ENCODE results near the gene SPP2. TPM values are rescaled to one million over a fixed set of nuclear protein-coding genes. Genes with fewer than 3 reads are reported as not detected.

The SPP2 gene
- total and polyA plus RNA-seq, 2 of the 8 experiments (the other 6 are each of a cell fraction or from before 2014, with no cell fraction given): not detected

GRCh38 chr2:234024304-234024703 is 26.2 kb upstream of the SPP2 start:
- peaks cover 6 to 15% of the 10 kb centered on the region in 2 experiments; a peak in 2 of 4 replicates for H3K9me3 ChIP-seq (ENCODE audit: insufficient read depth in 2 of 2, low read depth in 1 of 2, low read length in 1 of 2)
- FAIRE-seq (no peak), DNase-seq (ENCODE audit: low read depth in 1 of 2, low spot score in 2 of 2) (no peak)
- no peak overlapping the region for H2BK120ac ChIP-seq (replicated peaks; ENCODE audit: low read depth, low read length)
- H3K4me3 ChIP-seq (ENCODE audit: extremely low read depth in 1 of 4, insufficient read depth in 2 of 4, low read depth in 3 of 4, low read length in 4 of 4): no peak overlapping the region
- no peaks in the 10 kb centered on the region for H3K27me3 ChIP-seq (replicated peaks in 1 of 4; ENCODE audit: control insufficient read depth in 3 of 4, extremely low read depth in 1 of 4, insufficient read depth in 3 of 4, low read length in 3 of 4)
- CTCF ChIA-PET (ENCODE audit: partially characterized antibody): interaction anchor here (0.9 kb wide), 1 partner anchor 13 kb away, joined by 4 read pairs; no protein-coding TSS in a partner anchor
- H3K56ac ChIP-seq (replicated peaks; ENCODE audit: insufficient read length, low read depth, low read length): no peak overlapping the region
- no peak overlapping the region for H2BK12ac ChIP-seq (ENCODE audit: low read depth, low read length)
- no peaks in the 10 kb centered on the region for H3K23me2 ChIP-seq (ENCODE audit: low read depth, low read length)
- whole genome bisulfite sequencing, 2 experiments (ENCODE audit: extremely low coverage in 1 of 2, insufficient coverage in 1 of 2, insufficient read length in 1 of 2, insufficient replicate concordance in 2 of 2, low coverage in 1 of 2, low lambda C conversion rate in 2 of 2, missing lambda C conversion rate in 1 of 2): 97% methylated on average over 12 of the region's 29 CpGs; no CpG with 5 or more reads in 1 of the 2 experiments
- no peak overlapping the region for H3K14ac ChIP-seq (ENCODE audit: insufficient read length)
- POLR2A ChIA-PET (ENCODE audit: partially characterized antibody): no interaction called here
- no peak overlapping the region for H2AFZ ChIP-seq (ENCODE audit: low read length)
- no peak overlapping the region for H2BK20ac ChIP-seq (ENCODE audit: low read length)
- no peak overlapping the region for H4K91ac ChIP-seq (replicated peaks; ENCODE audit: insufficient read length, low read length)
- no peak overlapping the region for H3K27ac ChIP-seq (ENCODE audit: low read depth, low read length)
- H3K36me3 ChIP-seq (ENCODE audit: control insufficient read depth in 2 of 4, insufficient read depth in 4 of 4, low read length in 3 of 4): no peaks in the 10 kb centered on the region
- H3K9ac ChIP-seq (replicated peaks in 1 of 4; ENCODE audit: extremely low read depth in 1 of 4, low read depth in 3 of 4, low read length in 3 of 4): no peak overlapping the region
- H3K23ac ChIP-seq (ENCODE audit: insufficient read length): no peak overlapping the region
- no peak overlapping the region for H2BK5ac ChIP-seq (ENCODE audit: low read depth, low read length)
- no peak overlapping the region for H3K4me2 ChIP-seq (ENCODE audit: insufficient read depth in 1 of 2, low read depth in 2 of 2, low read length in 2 of 2)
- H3K79me2 ChIP-seq (ENCODE audit: control insufficient read depth in 1 of 2, insufficient read depth in 2 of 2, low read length in 2 of 2): no peaks in the 10 kb centered on the region
- H3K4me1 ChIP-seq (replicated peaks in 1 of 4; ENCODE audit: control insufficient read depth in 3 of 4, insufficient read depth in 4 of 4, low read length in 3 of 4): no peaks in the 10 kb centered on the region
- H2AK5ac ChIP-seq (ENCODE audit: low read depth, low read length): no peak overlapping the region
- H3K4ac ChIP-seq (replicated peaks; ENCODE audit: insufficient read length, low read depth, low read length): no peak overlapping the region
- H3K18ac ChIP-seq (ENCODE audit: extremely low read depth, low read length): no peak overlapping the region
- no peak overlapping the region for H4K8ac ChIP-seq (ENCODE audit: extremely low read depth, insufficient read depth, low read length)
- H4K20me1 ChIP-seq (replicated peaks in 1 of 2; ENCODE audit: control insufficient read depth in 1 of 2, insufficient read depth in 2 of 2, low read length in 2 of 2): no peaks in the 10 kb centered on the region
- no peaks in the 10 kb centered on the region for H3K79me1 ChIP-seq (ENCODE audit: low read depth, low read length)
- no peak overlapping the region for H4K5ac ChIP-seq (ENCODE audit: insufficient read length, low read depth, low read length)
- H2BK15ac ChIP-seq (ENCODE audit: low read length): no peak overlapping the region
- TF ChIP-seq SIX5 (IDR thresholded peaks at IDR 0.05; ENCODE audit: low read depth, low read length): no peak
- TF ChIP-seq CTCF (IDR thresholded peaks at IDR 0.05; ENCODE audit: control extremely low read depth in 1 of 3, insufficient read depth in 1 of 3, low read depth in 1 of 3, low read length in 3 of 3): no peak
- TF ChIP-seq SUZ12 (IDR thresholded peaks at IDR 0.05; ENCODE audit: low read length): no peak
- TF ChIP-seq KDM4A (IDR thresholded peaks at IDR 0.05; ENCODE audit: low read depth, low read length, severe bottlenecking): no peak
- no peak for TF ChIP-seq CBX8 (IDR thresholded peaks at IDR 0.05; ENCODE audit: borderline replicate concordance, low read depth, low read length)
- no peak for TF ChIP-seq CREB1 (IDR thresholded peaks at IDR 0.05)
- no peak for TF ChIP-seq RNF2 (IDR thresholded peaks at IDR 0.05; ENCODE audit: borderline replicate concordance, low read depth, low read length, missing control alignments, poor library complexity, severe bottlenecking)
- no peak for TF ChIP-seq NANOG (IDR thresholded peaks at IDR 0.05; ENCODE audit: insufficient read depth, low read depth, low read length, poor library complexity, severe bottlenecking)
- TF ChIP-seq HDAC6 (IDR thresholded peaks at IDR 0.05; ENCODE audit: low read depth, low read length): no peak
- TF ChIP-seq ASH2L (IDR thresholded peaks at IDR 0.05; ENCODE audit: low read length): no peak
- TF ChIP-seq HDAC2 (IDR thresholded peaks at IDR 0.05; ENCODE audit: borderline replicate concordance in 1 of 2, low read depth in 2 of 2, low read length in 2 of 2): no peak

Measured in H1 (cell line).